ENCODE data around the gene PNMT.

DNA sequence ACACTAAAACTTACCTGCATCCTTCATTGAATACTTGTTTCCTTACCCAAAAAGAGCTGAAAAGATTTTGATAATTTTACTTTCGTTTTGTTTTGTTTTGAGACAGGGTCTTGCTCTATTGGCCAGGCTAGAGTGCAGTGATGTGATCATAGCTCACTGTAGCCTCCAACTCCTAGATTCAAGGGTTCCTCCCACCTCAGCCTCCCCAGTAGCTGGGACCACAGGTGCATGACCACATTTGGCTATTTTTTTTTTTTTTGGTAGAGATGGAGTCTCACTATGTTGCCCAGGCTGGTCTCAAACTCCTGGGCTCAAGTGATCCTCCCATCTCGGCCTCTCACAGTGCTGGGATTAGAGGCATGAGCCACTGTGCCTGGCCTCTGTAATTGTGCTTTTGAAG is 13.1 kb upstream of the PNMT start:
- TF ChIP-seq, protein P1, sequence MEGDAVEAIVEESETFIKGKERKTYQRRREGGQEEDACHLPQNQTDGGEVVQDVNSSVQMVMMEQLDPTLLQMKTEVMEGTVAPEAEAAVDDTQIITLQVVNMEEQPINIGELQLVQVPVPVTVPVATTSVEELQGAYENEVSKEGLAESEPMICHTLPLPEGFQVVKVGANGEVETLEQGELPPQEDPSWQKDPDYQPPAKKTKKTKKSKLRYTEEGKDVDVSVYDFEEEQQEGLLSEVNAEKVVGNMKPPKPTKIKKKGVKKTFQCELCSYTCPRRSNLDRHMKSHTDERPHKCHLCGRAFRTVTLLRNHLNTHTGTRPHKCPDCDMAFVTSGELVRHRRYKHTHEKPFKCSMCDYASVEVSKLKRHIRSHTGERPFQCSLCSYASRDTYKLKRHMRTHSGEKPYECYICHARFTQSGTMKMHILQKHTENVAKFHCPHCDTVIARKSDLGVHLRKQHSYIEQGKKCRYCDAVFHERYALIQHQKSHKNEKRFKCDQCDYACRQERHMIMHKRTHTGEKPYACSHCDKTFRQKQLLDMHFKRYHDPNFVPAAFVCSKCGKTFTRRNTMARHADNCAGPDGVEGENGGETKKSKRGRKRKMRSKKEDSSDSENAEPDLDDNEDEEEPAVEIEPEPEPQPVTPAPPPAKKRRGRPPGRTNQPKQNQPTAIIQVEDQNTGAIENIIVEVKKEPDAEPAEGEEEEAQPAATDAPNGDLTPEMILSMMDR (IDR thresholded peaks at IDR 0.05 in 8 of 11, conservative IDR thresholded peaks at IDR 0.05 in 3 of 11) = no peak
- TF ChIP-seq POLR2AphosphoS5 (IDR thresholded peaks at IDR 0.05) = no peak

Data from spleen (tissue), 7 donors.